ENCODE data around the gene XIRP2. TPM values are rescaled to one million over a fixed set of nuclear protein-coding genes. Genes with fewer than 3 reads are reported as not detected.

The XIRP2 gene
- total and polyA plus RNA-seq, 4 donors, result under 0.01 to 0.14 (median 0.01) TPM; not detected in 1

GRCh38 chr2:167190053-167190452, 301.8 kb downstream of the XIRP2 start:
- no peak overlapping the region for H3K27ac ChIP-seq (ENCODE audit: low read depth in 1 of 2, low read length in 2 of 2)
- H3K9me3 ChIP-seq (ENCODE audit: control insufficient read depth in 4 of 4, low read length in 3 of 4), result no peaks in the 10 kb centered on the region
- peaks cover 0 to 2% (median 0%) of the 10 kb centered on the region in 4 donors for H3K27me3 ChIP-seq (ENCODE audit: control insufficient read depth in 4 of 4, insufficient read depth in 4 of 4, low read length in 3 of 4)
- H3K4me3 ChIP-seq (ENCODE audit: low read depth in 1 of 3, low read length in 3 of 3), result no peak overlapping the region
- H3K36me3 ChIP-seq (ENCODE audit: control insufficient read depth in 4 of 4, insufficient read depth in 3 of 4, low read depth in 1 of 4, low read length in 3 of 4), result no peaks in the 10 kb centered on the region
- TF ChIP-seq MAX (IDR thresholded peaks at IDR 0.05) (no peak), FOXA1 (IDR thresholded peaks at IDR 0.05) (no peak), NR2F2 (IDR thresholded peaks at IDR 0.05) (no peak), EGR1 (IDR thresholded peaks at IDR 0.05; ENCODE audit: low read depth in 2 of 2) (no peak), YY1 (IDR thresholded peaks at IDR 0.05) (no peak), RAD21 (IDR thresholded peaks at IDR 0.05) (no peak), GABPA (IDR thresholded peaks at IDR 0.05 in 1 of 2, conservative IDR thresholded peaks at IDR 0.05 in 1 of 2) (no peak), FOXA2 (IDR thresholded peaks at IDR 0.05) (no peak), REST (IDR thresholded peaks at IDR 0.05) (no peak), HNF4G (IDR thresholded peaks at IDR 0.05) (no peak), JUND (IDR thresholded peaks at IDR 0.05) (no peak), RXRA (IDR thresholded peaks at IDR 0.05) (no peak), CTCF (IDR thresholded peaks at IDR 0.05; ENCODE audit: low read depth, low read length, missing input control) (no peak)
- no peaks in the 10 kb centered on the region for H3K4me1 ChIP-seq (ENCODE audit: control insufficient read depth in 4 of 4, insufficient read depth in 4 of 4, low read length in 3 of 4)
- no peak overlapping the region for H3K9ac ChIP-seq (ENCODE audit: low read depth in 1 of 2, low read length in 2 of 2)
- DNase-seq (ENCODE audit: low spot score), result no peak
- WGBS, result 69% methylated on average over 3 of the region's 3 CpGs

GRCh38 chr2:167191588-167191987, 303.3 kb downstream of the XIRP2 start:
- H3K36me3 ChIP-seq (ENCODE audit: control insufficient read depth in 4 of 4, insufficient read depth in 3 of 4, low read depth in 1 of 4, low read length in 3 of 4), result no peaks in the 10 kb centered on the region
- no peaks in the 10 kb centered on the region for H3K9me3 ChIP-seq (ENCODE audit: control insufficient read depth in 4 of 4, low read length in 3 of 4)
- peaks cover 0 to 4% (median 1%) of the 10 kb centered on the region in 4 donors for H3K4me1 ChIP-seq (ENCODE audit: control insufficient read depth in 4 of 4, insufficient read depth in 4 of 4, low read length in 3 of 4)
- H3K27me3 ChIP-seq (ENCODE audit: control insufficient read depth in 4 of 4, insufficient read depth in 4 of 4, low read length in 3 of 4), result peaks cover 0 to 2% (median 0%) of the 10 kb centered on the region in 4 donors
- DNase-seq (ENCODE audit: low spot score), result no peak
- 85% methylated on average over 3 of the region's 3 CpGs for WGBS
- no peak overlapping the region for H3K27ac ChIP-seq (ENCODE audit: low read depth in 1 of 2, low read length in 2 of 2)
- H3K4me3 ChIP-seq (ENCODE audit: low read depth in 1 of 3, low read length in 3 of 3), result no peak overlapping the region
- H3K9ac ChIP-seq (ENCODE audit: low read depth in 1 of 2, low read length in 2 of 2), result no peak overlapping the region
- no peak for TF ChIP-seq FOXA1 (IDR thresholded peaks at IDR 0.05)
- TF ChIP-seq FOXA2 (IDR thresholded peaks at IDR 0.05), result no peak
- TF ChIP-seq SP1 (IDR thresholded peaks at IDR 0.05), result no peak
- TF ChIP-seq RAD21 (IDR thresholded peaks at IDR 0.05), result no peak
- TF ChIP-seq ATF3 (IDR thresholded peaks at IDR 0.05), result no peak
- no peak for TF ChIP-seq HNF4A (conservative IDR thresholded peaks at IDR 0.05)
- no peak for TF ChIP-seq YY1 (IDR thresholded peaks at IDR 0.05)
- no peak for TF ChIP-seq NR2F2 (IDR thresholded peaks at IDR 0.05)
- TF ChIP-seq TAF1 (conservative IDR thresholded peaks at IDR 0.05), result no peak
- no peak for TF ChIP-seq EGR1 (IDR thresholded peaks at IDR 0.05; ENCODE audit: low read depth in 2 of 2)
- TF ChIP-seq MAX (IDR thresholded peaks at IDR 0.05), result no peak
- TF ChIP-seq HNF4G (IDR thresholded peaks at IDR 0.05), result no peak
- no peak for TF ChIP-seq REST (IDR thresholded peaks at IDR 0.05)
- TF ChIP-seq GABPA (IDR thresholded peaks at IDR 0.05 in 1 of 2, conservative IDR thresholded peaks at IDR 0.05 in 1 of 2), result no peak
- no peak for TF ChIP-seq CTCF (IDR thresholded peaks at IDR 0.05; ENCODE audit: low read depth, low read length, missing input control)
- TF ChIP-seq JUND (IDR thresholded peaks at IDR 0.05), result no peak

All from liver (tissue), 9 donors.